HG02981 (cell line): ENCODE data around the gene TSHZ2.

Experiments used
- ATAC-seq: cut with Tn5 transposase; IDR thresholded peaks from one replicate; pipeline ENCODE4 v1.9.1; 2021; ENCODE audit warnings: mild to moderate bottlenecking, moderate library complexity; ENCODE audit not compliant: unreplicated experiment

The TSHZ2 gene

GRCh38 chr20:53330601-53331140 is 358.5 kb downstream of the TSHZ2 start:
- no peak for ATAC-seq

GRCh38 chr20:53331151-53331973 is 359.2 kb downstream of the TSHZ2 start:
- ATAC-seq, result no peak

GRCh38 chr20:53332022-53332837 is 360.1 kb downstream of the TSHZ2 start:
- no peak for ATAC-seq

- ATAC-seq, result no peak
Observed at GRCh38 chr20:53334861-53335260, 362.7 kb downstream of the TSHZ2 start.

- ATAC-seq, result no peak
Observed at GRCh38 chr20:53335555-53335954, 363.4 kb downstream of the TSHZ2 start.

GRCh38 chr20:53336892-53337291 is 364.7 kb downstream of the TSHZ2 start:
- ATAC-seq, result no peak

- no peak for ATAC-seq
Observed at GRCh38 chr20:53337390-53338101, 365.4 kb downstream of the TSHZ2 start.

- no peak for ATAC-seq
Observed at GRCh38 chr20:53338716-53339115, 366.6 kb downstream of the TSHZ2 start.

GRCh38 chr20:53342429-53342828 is 370.3 kb downstream of the TSHZ2 start:
- no peak for ATAC-seq

- ATAC-seq, result no peak
Observed at GRCh38 chr20:53343448-53343847, 371.3 kb downstream of the TSHZ2 start.

GRCh38 chr20:53344891-53345290 is 372.7 kb downstream of the TSHZ2 start:
- ATAC-seq, result no peak

- ATAC-seq, result no peak
Observed at GRCh38 chr20:53345536-53346334, 373.6 kb downstream of the TSHZ2 start.

GRCh38 chr20:53346335-53346648 is 374.1 kb downstream of the TSHZ2 start:
- no peak for ATAC-seq

- ATAC-seq, result no peak
Observed at GRCh38 chr20:53349730-53350129, 377.6 kb downstream of the TSHZ2 start.

- ATAC-seq, result no peak
Observed at GRCh38 chr20:53352727-53353440, 380.7 kb downstream of the TSHZ2 start.

- ATAC-seq, result no peak
Observed at GRCh38 chr20:53354314-53354713, 382.2 kb downstream of the TSHZ2 start.

GRCh38 chr20:53355790-53356189 is 383.6 kb downstream of the TSHZ2 start:
- no peak for ATAC-seq

GRCh38 chr20:53359425-53359824 is 387.3 kb downstream of the TSHZ2 start:
- no peak for ATAC-seq

- ATAC-seq, result no peak
Observed at GRCh38 chr20:53360852-53361251, 388.7 kb downstream of the TSHZ2 start.

GRCh38 chr20:53362736-53363135 is 390.6 kb downstream of the TSHZ2 start:
- no peak for ATAC-seq
